Psoas muscle (tissue), 8 donors: ENCODE results near the gene ELK4. TPM values are rescaled to one million over a fixed set of nuclear protein-coding genes. Genes with fewer than 3 reads are reported as not detected.

Source experiments
- ATAC-seq, 4 donors: fragments of 200-7000 bp; cut with Tn5 transposase; one replicate each; pipeline ENCODE4 v1.9.1; 2020; ENCODE audit warnings: moderate library complexity in 3 of 4, mild to moderate bottlenecking in 2 of 4
- DNase-seq, 2 donors: peaks; one replicate each; pipeline ENCODE4 v3.0.0-alpha.2; 2020
- H3K27ac ChIP-seq: fragments of 200-600 bp; one replicate; pipeline ENCODE4 v1.8.0; 2022
- H3K27me3 ChIP-seq, 3 donors: fragments of 200-600 bp in 1 of 3; one replicate each; pipeline versions ENCODE4 v1.6.1 to v1.8.0; 2013 to 2022; ENCODE audit warnings: low read length in 2 of 3, mild to moderate bottlenecking in 2 of 3, moderate library complexity in 1 of 3; ENCODE audit not compliant: insufficient read depth in 3 of 3
- H3K36me3 ChIP-seq, 2 donors: fragments of 200-600 bp in 1 of 2; one replicate each; pipeline versions ENCODE4 v1.6.1 to v1.8.0; 2013 to 2022; ENCODE audit warnings: low read depth in 1 of 2, mild to moderate bottlenecking in 1 of 2, moderate library complexity in 1 of 2; ENCODE audit not compliant: insufficient read depth in 1 of 2
- H3K4me1 ChIP-seq: fragments of 200-600 bp; one replicate; pipeline ENCODE4 v1.8.0; 2022
- H3K4me3 ChIP-seq: fragments of 200-600 bp; one replicate; pipeline ENCODE4 v1.8.0; 2022; ENCODE audit warnings: mild to moderate bottlenecking
- H3K9me3 ChIP-seq: fragments of 200-600 bp; one replicate; pipeline ENCODE4 v1.8.0; 2022
- WGBS, 3 donors: extraction: QIAGEN DNeasy Blood & Tissue Kit; methylation state at CpG; one replicate each; pipeline versions ENCODE4 v1.1.6 to v1.1.7; 2013; 5-methylcytosine and 5-hydroxymethylcytosine counted together
- intact Hi-C, 2 donors: fragments of 100-400 bp; cut with DNase I; formaldehyde crosslinking; loops; one replicate each; pipeline versions ENCODE4 v1.11.0 to v1.14.2; 2022
- polyA plus RNA-seq, 3 donors: library from polyadenylated mRNA; stranded (reverse); fragments of 200-250 nt; gene quantifications; one replicate each; pipeline ENCODE4 v1.2.3, GENCODE V29; 2013
- total RNA-seq, 4 donors: library from RNA; stranded (reverse); fragmentation: NEBNext Ultra II Directional in 2 of 4; extraction: Animal tissue kit (Norgen Biotek cat#: 25700) in 2 of 4; gene quantifications; one replicate each; pipeline versions ENCODE4 v1.2.1 to v1.2.4, GENCODE V29; 2021 to 2023
- TF ChIP-seq, protein P1 (sequence below): fragments of 200-600 bp; IDR thresholded peaks from one replicate; pipeline ENCODE4 v1.8.0; 2022; ENCODE audit warnings: antibody characterized with exemption
- donor health status: healthy with polysubstance abuse.
- donor health status: DM: no; HTN: no; CAD: no; lungs with moderate emphysema.
- donor health status: Bipolar disorder and iron deficiency.
- donor health status: healthy.
- donor health status: DM: yes; HTN: yes; CAD: no.
- donor health status: DM: no; HTN: no; CAD: no.
- donor health status: DM: no; HTN: no; CAD: no.
- donor health status: DM: yes; HTN: yes; CAD: no.

The ELK4 gene
- total and polyA plus RNA-seq, 7 donors, result 5.5 to 67.8 (median 34.4) TPM

DNA sequence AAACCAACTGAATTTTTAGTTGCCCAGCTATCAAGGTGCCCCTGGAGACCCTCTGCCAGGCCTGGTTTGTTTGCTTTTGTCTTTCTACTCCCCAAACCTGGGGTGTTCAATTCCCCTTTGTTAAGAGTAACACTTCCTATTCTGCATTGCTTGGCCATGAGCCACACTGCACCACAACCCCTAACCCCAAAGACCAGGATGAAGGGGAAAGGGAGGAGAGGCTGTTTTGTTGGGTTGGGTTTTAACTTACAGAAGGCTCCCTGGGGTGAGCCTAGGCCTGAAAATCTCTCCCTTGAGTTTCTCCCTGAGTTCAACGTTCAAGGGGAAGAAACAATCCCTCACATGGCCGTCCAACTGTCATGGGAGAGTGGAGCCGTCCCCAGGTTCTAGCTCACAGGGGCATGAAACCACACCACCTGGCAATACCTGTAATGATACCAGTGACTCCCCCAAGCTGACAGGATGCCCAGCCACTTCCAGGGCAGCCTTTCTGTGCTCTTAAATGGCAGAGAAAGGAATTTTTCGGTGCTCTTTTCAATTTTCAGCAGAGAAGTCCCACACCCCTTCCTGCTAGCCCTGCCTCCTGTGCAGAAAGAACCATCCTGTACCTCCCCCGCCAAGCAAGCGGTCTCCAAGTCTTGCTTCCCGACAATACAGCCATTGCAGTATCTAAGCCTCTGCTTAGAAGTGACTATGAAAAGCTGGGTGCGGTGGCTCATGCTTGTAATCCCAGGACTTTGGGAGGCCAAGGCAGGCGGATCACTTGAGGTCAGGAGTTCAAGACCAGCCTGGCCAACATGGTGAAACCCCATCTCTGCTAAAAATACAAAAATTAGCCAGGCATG lies 33.6 kb upstream of the ELK4 start:
- no peak for DNase-seq
- WGBS, 3 donors, result 65 to 78% (median 73%) methylated on average over 8 to 9 of the region's 9 CpGs
- Histone ChIP-seq H3K4me3 (no peak overlapping the region), H3K9me3 (no peaks in the 10 kb centered on the region), H3K27ac (no peak overlapping the region), H3K36me3 (no peaks in the 10 kb centered on the region), H3K4me1 (no peaks in the 10 kb centered on the region), H3K27me3 (no peaks in the 10 kb centered on the region)
- TF ChIP-seq, protein P1, sequence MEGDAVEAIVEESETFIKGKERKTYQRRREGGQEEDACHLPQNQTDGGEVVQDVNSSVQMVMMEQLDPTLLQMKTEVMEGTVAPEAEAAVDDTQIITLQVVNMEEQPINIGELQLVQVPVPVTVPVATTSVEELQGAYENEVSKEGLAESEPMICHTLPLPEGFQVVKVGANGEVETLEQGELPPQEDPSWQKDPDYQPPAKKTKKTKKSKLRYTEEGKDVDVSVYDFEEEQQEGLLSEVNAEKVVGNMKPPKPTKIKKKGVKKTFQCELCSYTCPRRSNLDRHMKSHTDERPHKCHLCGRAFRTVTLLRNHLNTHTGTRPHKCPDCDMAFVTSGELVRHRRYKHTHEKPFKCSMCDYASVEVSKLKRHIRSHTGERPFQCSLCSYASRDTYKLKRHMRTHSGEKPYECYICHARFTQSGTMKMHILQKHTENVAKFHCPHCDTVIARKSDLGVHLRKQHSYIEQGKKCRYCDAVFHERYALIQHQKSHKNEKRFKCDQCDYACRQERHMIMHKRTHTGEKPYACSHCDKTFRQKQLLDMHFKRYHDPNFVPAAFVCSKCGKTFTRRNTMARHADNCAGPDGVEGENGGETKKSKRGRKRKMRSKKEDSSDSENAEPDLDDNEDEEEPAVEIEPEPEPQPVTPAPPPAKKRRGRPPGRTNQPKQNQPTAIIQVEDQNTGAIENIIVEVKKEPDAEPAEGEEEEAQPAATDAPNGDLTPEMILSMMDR, result no peak
- intact Hi-C loops, result no loop called here
- ATAC-seq, result no peak

DNA sequence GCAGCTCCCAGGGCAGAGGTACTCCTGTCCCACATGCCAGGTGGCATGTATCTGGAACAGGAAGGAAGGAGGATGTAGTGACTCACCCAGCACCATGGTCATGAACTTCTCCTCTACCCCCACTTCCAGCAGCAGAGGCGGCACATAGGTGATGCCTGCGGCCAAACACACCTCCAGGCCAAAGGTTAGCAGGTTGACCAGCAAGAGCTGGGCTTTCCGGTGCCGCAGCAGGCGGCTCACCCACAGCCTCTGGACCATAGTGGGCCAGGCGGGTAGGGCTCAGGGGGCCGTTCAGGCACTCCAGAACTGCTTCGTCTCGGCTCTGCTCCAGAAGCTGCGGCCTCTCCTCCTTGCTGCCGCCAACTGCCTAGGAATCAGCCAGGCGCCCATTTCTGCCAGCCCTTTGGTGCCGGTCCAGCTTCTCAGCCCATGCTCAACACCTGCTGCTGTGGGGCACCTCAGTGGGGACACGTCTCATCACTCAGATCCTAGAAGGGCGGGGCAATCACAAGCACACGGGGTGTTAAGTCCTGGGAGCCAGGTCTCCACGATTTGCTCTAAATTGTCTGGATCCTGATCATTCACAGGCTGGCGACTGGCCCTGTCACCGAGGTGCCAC lies 32.7 kb upstream of the ELK4 start:
- peak; percentile 32 to 48 (median 39) for ATAC-seq
- Histone ChIP-seq H3K4me1 (no peaks in the 10 kb centered on the region), H3K27me3 (no peaks in the 10 kb centered on the region), H3K9me3 (no peaks in the 10 kb centered on the region), H3K36me3 (no peaks in the 10 kb centered on the region), H3K27ac (no peak overlapping the region), H3K4me3 (no peak overlapping the region)
- intact Hi-C loops, result no loop called here
- 30 to 50% (median 43%) methylated on average over 19 of the region's 19 CpGs for WGBS, 3 donors
- TF ChIP-seq, protein P1, result no peak
- no peak for DNase-seq

DNA sequence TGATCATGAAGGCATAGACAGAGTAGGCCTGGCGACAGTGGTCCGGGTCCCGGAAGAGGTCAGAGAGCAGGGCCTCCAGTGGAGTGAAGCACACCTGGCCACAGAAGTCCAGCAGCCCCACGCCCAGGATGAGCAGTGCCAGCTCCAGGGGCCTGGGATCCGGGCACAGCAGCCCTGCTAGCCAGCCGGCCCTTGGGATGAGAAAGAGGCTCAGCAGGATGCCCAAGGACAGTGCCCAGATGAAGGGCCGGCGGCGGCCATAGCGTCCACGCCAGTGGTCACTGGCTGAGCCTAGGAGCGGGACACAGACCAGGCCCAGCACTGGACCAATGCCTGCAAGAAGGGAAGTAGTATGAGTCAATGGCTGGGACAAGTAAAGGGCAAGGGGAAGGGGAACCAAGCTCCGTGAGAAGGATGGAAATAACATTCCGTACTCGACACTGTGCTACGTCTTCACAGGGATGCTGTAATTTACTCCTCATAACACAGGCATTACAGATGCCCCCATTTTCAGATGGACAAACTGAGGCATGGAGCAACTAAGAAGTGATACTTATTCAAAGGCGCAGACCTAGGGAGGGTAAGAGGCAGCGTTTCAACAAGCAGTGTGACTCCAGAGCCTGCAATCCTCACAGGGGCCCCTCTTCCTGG lies 31.6 kb upstream of the ELK4 start:
- 90 to 93% (median 91%) methylated on average over 18 of the region's 18 CpGs for WGBS, 3 donors
- Histone ChIP-seq H3K36me3 (no peaks in the 10 kb centered on the region), H3K27ac (no peak overlapping the region), H3K9me3 (no peaks in the 10 kb centered on the region), H3K4me3 (no peak overlapping the region), H3K27me3 (no peaks in the 10 kb centered on the region), H3K4me1 (no peaks in the 10 kb centered on the region)
- DNase-seq (no peak), ATAC-seq (no peak)
- TF ChIP-seq, protein P1, result no peak
- intact Hi-C loops, result no loop called here

DNA sequence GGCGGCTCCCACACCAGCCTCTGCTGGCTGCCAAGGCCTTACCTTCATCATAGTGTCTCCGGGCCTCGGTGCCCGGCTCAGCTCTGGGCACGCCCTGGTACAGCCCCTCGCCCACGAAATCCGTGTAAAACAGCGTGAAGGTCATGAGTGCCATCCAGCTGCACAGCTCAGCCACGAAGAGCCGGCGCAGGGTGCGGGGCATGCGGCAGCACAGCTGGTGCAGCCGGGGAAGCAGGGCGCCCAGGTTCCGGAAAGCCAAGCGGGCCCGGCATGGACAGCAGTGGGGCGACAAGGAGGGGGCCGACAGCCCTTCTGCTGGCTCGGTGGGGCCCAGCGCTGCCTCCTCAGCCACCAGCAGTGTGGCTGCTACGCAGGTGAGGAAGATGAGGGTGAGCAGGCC lies 31.0 kb upstream of the ELK4 start:
- no peaks in the 10 kb centered on the region for H3K27me3 ChIP-seq
- no peaks in the 10 kb centered on the region for H3K4me1 ChIP-seq
- TF ChIP-seq, protein P1, result no peak
- no peak overlapping the region for H3K27ac ChIP-seq
- ATAC-seq, result no peak
- WGBS, 3 donors, result 69 to 84% (median 73%) methylated on average over 22 to 24 of the region's 24 CpGs
- intact Hi-C loops, result no loop called here
- no peak for DNase-seq
- no peaks in the 10 kb centered on the region for H3K36me3 ChIP-seq
- H3K4me3 ChIP-seq, result no peak overlapping the region
- H3K9me3 ChIP-seq, result no peaks in the 10 kb centered on the region
